ENCODE measurements around the gene SLC23A2.

SLC23A2 gene

DNA sequence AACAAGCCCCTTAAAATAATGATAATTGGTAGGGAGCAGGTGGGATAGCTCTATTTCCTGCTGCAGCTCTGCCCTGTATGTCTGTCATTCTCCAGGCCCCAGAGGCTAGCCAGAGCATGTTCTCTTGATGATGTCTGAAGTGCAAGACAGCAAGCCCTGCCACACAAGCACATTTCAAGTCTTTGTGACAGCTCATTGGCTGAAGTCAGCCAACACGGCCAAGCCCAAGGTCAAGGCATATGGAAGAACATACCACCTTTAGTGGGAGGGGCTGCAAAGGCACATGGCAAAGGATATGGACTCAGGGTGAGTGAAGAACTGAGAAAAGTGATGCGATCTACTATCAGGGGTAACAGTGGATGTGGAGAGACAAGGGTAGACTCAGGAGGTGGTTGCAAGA lies 163.6 kb downstream of the SLC23A2 start:
- no peak for DNase-seq

DNA sequence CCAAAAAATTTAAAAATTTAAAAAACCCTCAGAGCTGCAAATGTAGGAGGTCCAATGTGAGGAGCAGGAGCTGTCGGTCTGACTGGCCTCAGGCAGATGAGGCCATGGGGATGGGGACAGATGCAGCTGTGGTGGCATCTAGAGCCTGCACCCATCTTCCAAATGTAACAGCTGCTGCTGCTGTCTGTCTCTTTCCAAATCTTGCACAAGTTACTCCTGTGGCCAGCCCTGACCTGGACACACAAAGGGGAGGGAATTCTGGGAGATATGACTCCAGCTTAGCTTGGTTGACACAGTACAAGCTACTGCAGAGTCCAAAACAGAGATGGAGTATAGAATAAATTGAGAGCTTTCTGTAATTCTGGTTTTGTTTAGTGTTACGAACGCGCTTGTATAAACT lies 164.4 kb downstream of the SLC23A2 start:
- no peak for DNase-seq

DNA sequence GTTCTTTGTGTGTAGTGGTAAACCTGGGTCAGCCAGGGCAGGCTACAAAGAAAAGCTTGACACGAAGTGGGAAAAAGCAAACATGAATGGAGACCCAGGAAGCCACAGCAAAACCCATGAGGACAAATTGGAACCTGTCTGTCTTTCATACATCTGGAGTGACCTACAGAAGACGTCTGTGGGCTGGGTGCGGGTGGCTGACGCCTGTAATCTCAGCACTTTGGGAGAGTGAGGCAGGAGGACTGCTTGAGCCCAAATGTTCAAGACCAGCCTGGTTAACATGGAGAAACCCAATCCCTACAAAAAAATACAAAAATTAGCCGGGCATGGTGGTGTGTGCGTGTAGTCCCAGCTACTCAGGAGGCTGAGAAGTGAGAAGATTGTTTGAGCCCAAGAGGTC lies 164.8 kb downstream of the SLC23A2 start:
- no peak for DNase-seq

DNA sequence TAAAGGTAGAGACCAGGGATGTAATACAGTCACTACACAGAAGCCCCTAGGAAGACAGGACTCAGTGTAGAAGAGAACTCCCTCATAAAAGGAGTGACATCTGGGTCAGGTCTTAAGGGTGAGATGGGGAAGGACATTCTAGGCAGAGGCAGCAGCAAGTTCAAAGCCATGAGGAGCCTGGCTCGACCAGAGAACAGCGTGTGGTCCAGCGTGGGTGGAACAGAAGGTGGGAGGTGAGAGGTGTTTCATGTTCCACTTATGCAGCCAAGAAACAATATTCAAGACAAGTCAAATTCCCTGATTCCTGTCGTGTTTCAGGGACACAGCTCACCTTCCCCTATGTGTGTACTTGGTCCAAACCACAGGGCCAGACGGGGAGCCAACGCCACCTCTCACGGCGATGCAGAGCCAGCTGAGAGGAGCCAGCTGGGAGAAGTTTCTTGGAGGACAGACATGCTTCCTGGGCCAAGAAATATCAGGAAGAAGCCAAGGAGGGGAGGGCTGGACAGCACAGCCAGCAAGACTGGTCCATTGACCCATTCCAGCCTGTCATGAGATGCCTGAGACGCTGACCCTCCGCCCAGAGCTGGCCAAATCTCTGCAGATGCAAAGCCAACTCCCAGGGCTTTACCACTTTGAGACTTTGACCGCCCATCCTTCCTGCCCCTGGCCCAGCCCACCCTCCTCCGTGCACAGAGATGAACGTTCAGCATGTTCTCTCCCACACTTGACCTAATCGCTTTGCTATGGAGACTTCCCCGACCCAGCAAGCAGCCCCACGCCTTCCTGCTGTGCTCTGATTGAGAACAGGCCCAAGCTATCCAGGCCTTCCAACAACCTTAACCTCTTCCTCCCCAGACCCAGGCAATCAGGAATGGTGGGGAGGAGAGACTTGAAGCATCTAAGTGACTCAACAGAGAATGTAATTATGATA lies 165.8 kb downstream of the SLC23A2 start:
- peak in 1 of 2 donors; percentile 30 for DNase-seq

DNA sequence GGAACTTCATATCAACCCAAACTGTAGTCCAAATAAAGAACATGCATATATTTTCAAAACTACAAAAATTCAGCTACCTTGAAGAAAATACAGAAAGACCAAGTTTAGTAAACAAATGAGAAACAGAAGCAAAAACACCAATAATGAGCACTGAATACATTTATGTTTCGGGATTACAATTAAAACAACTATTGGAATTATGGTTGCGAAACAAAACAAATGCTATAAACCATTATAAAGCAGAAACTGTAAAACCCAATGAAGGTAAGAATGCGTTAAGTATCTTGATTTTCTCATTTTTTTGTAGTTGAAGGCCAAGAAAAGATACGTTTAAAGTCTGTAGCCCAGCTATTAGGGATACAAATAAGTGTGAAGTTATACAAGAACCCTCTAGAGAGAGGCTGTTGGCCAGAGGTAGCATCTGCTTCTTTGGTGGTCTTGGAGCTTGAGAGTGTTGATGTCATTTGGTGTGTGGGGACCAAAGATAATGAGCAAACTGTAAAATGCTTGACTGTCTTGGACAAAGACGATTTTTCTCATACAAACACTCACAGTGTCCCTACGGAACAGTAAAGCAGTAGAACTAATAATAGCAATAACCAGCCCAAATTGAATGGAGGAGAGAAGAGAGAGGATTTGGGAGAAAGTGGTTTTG lies 168.1 kb downstream of the SLC23A2 start:
- DNase-seq = no peak

DNA sequence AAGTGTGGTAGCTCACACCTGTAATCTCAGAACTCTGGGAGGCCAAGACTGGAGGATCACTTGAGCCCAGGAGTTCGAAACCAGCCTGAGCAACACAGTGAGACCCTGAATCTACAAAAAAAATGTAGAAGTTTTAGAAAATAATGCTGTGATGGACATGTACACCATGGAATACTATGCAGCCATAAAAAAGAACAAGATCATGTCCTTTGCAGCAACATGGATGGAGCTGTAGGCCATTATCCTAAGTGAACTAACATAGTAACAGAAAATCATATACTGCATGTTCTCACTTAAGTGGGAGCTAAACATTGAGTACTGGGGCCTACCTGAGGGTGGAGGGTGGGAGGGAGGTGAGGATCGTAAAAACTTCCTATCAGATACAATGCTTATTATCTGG lies 168.8 kb downstream of the SLC23A2 start:
- no peak for DNase-seq

DNA sequence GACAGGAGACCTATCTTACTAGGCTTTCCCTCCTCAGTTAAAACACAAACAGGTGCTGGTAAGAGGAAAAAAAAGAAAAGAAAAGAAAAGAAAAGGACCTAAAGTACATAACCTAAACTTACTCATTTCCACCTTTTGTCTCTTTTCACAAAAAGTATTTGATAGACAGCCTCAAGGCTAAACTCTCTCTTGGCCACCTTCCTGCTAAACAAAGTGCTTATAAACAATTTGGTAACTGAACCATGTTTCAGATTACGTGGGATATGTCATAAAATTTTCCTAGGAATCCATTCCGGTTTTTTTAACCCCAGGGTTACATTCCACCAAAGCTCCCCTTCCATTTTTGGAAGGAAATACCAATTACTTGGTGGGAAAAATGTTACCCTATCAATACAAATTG lies 170.6 kb downstream of the SLC23A2 start:
- no peak for DNase-seq

DNA sequence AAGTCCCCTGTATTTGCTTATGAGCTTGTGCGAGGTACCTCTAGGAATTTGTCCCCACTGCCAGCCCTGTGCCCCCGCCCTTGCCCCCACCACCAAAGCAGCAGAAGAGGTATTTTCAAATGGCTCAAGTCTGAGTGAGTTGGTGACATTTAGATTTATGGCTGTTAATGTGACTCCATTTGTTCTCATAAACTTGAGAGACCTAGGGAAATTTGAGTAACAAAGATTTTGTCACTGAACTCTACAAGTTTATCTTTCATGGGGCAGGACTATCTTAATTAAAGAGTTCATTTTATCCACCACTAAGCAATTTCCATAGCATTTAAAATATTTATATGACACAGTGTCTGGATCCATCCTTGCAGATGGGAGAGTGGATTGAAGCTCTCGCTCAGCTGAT lies 171.1 kb downstream of the SLC23A2 start:
- no peak for DNase-seq

DNA sequence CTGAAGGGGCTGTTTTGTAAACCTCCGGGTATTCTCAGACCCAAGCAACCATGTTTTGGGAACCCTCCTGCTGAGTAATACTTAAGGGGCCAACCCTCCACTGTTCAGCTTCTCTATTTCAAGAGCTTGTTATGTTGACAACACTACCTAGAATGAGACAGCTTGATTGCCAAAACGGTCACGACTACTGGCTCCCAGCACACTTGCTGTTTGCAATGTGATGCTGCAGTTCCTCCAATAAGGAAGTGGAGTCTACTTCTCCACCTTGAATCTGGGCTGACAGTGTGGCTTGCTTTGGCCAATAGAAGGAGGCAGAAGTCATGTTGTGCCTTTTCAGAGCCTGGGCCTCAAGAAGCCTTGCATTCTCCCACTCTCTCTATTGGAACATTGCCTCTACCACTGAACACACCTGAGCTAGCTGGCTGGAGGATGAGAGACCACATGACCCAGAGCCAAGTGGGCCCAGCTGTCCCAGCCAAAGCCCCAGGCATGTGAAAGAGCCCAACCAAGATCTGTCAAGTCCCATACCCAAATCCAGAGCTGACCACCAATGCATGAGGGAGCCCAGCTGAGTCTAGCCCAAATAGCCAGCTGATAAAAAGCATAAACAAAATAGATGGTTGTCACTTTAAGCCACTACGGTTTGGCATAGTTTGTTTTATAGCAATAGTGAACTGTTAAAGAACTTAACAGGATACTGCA lies 171.6 kb downstream of the SLC23A2 start:
- no peak for DNase-seq

DNA sequence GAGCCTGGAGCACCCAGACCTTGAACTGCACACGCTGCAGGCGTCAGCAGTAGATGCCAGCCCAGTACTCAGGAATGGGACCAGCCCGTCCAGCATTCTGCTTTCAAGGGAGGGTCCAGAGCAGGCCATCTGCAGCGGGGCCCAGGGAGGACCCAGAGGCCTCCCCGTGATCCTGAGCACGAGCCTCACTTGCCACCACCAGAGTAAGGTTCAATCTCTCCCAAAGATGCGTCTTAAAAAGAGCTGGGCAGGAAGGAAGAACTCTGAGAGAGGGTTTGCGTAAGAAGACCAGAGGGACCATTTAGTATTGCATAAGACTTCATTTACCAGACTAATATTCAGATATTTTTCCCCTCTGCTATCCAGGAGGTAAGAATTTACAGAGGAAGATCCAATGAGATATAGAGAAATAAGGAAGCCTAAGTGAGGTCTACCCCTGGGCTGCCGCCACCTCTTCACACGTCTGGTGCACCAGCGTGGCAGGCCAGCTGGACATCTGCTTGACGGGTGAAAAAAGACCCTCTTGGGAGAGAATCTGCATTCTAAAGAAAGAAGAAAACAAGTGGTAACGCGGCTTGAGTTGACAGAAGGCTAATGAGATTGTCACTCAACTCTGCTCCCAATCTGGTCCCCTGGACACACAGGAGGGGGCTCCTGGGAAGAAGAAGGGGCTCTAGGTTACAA lies 172.3 kb downstream of the SLC23A2 start:
- DNase-seq = no peak

DNA sequence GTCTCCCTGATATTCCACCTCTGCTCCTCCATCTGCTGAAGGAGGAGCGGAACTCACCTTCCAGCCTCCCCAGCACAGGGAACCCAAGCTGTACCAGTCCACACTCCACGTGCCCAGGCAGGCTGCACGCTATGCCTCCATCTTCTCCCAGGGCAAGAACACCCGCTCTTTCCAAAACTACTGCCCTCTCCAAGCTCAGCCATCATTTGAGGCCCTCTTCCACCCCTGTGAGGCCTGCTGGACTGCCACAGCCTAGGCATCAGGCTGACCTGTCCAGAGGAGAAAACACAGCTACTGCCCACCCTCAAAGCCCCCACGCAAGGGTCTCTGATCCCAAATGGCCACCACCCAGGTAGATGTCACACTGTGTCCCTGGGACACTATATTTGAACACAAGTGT lies 179.7 kb downstream of the SLC23A2 start:
- DNase-seq = no peak

DNA sequence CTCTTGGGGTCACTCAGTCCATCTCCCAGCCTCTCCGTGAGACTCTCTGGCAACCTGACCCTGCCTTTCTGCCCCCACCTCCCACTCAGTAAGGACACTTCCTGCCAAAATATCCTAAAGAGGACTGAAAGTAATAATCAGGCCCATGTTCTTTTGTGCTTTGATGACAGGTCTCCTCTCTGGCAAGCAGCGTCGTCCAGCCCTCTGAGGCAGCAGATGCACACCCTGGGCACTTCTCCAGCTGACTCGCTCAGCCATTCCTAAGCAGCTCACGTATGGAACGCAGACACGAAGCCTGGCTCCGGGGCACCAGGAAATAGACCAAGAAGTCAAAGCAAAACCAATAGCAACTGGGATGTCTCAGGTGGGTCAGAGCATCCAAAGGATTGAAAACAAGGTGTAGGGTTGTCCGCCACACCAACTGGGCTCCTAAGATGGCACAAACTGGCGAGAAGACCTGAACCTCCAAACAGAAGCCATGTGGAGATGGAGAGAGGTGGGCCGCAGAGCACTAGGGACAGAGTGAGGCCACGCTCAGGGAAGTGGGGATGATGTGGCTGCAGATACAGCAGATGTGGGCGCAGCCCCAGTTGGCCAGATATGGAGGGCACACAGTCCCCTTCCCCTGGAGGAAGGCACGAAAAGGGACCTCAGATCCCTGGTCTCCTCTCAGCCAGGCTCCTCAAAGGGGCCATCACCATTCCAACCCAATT lies 180.3 kb downstream of the SLC23A2 start:
- peak; percentile 39 to 73 for DNase-seq

DNA sequence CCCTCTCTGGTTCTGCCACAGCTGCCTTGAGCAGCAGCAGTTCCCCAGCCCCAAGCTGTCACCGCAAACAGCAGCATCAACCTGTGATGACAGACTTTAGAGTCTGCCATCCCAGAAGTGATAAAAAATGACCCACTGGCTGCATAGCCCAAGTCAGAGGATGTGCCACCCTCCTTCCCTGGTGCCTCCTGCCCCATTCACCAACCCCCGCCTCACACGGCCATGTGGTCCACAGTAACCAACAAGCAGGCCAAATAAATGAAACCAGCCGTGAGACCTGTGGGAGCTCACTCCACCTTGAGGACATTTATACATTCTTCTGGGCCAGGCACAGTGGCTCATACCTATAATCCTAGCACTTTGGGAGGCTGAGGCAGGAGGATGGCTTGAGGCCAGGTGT lies 181.4 kb downstream of the SLC23A2 start:
- no peak for DNase-seq

DNA sequence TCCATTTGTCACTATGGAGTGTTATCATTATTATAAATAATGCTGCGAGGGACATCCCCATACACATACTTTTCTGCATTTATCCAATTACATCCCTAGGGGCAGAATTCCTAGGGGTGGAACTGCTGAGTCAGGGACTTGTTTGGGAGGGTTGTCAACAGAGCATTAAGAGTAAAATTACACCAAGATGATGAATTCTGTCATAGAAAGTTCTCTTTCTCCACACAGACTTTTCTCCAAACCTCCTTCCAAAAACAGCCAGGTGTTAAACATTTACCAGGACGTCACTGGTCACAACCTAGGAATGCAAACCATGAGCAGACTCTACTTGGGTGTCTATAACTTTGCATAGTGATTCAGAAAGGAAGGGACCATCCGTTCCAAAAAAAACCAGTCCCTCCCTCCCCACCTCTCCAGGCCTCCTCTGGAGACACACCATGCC lies 184.1 kb downstream of the SLC23A2 start:
- no peak for DNase-seq

DNA sequence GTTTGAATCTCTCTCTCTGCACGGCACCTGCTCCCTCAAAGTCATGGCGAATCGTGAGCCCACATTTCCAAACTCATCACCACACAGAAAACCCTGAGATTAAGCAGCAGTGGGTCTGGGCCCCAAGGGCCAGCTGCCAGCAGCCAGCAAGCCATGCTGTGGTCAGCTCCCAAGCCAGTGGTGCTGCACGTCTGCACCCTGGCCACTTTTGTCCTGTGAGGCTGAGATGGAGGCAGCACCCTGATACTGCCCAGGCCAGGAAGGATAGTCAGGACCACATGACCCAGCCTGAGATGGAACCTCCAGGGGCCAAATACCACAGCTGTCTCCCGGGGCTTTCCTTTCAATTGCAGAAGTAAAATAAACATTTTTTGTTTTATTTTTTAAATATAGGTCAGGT lies 185.7 kb downstream of the SLC23A2 start:
- DNase-seq = no peak

DNA sequence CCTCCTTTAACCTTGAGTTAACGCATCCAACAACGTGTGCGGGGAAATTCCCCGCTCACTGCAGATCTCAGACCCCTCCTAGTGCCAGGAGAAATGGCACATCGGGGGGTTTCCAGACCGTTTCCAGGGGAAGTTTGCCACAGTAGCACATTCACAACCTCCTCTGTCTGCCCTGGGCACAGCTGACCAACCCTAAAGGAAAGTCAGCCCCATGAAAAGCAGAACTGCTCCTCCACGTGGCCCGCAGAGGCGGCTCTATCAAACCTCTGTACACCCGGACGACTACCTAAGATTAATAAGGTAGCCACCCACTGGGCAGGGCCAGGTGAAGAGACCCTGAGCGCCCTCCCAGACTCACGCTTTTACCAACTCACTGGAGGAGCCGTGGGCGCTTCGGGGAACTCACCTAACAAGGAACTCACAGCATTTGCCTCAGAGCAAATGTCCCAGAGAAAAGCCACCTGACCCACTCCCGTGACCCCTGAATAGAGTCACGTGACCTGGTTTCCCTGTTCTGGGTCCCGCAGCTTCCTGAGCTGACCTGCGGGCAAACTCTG lies 186.5 kb downstream of the SLC23A2 start:
- peak in 1 of 2 donors; percentile 32 for DNase-seq

DNA sequence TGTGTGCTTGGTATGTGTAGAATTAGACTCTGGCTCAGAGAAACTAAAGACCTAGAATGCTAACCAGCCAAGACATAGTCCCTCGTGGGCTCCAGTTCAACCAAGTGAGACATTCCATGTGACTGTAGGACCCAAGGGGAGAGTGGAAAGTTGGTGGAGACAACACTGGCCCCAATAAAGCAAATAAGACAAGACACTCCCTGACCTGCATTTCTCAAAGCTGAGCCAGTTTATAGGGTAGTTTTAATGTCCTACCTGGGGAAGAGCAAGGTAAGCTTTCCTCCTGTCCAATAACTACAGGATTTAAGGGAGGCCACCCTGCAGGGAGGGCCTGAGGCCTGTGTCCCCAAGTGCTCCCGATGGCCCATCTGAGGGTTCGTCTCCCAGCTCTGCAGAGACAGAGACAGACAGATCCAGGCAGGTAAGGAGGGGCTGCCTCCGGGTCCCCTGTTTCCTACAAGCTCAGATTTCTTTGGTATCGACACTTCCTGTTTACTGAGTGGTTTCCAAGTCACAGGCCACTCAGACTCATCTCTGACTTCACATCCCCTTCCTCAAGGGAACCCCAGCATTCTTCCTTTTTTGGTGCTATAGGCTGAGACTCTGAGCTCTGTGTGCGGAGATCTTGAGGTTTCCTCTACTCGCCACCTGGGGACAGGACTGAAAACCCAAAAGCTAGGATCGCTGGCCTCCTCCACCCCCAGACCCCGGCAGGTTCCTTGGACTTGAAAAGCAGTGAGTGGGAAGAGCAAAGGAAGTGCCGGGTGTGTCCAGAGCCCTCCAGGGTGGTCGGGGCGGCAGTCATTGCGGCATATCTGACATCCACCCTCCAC lies 187.2 kb downstream of the SLC23A2 start:
- DNase-seq = no peak

DNA sequence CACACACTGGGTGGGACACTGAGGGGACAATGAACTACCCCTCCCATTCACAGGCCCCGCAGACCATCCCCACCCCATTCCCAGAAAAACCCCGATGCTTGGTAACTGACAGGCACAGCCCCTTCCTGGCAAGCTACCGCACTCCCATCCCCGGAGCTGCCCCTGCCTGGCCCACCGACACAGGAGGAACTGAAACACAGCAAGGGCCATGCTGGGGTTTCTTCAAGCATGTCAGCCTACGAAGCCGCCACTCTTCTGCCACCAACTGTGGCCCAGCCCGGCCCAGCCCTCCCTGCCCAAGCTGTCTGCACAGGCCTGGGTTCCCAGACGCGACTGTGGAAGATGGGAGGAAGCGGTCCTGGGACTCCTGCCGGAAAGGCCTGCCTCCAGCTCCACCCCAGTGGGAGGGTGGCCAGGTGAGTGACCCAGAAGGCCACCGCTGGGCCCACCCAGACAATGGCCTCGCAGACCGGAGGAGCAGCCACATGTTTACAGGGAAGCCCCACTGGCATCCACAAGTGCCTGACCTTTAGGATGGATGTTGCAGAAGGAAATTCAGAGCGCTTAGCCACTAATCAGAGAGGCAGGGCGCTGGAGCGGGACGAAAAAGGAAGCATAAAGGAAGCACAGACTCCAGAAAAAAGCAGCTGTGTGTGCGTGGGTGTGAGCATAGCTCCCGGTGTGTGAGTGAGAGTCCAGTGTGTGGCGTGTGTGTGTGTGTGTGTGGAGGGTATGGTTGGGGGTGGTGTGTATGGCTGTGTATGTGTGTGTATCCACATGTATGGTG lies 188.0 kb downstream of the SLC23A2 start:
- DNase-seq = peak in 1 of 2 donors; percentile 65

DNA sequence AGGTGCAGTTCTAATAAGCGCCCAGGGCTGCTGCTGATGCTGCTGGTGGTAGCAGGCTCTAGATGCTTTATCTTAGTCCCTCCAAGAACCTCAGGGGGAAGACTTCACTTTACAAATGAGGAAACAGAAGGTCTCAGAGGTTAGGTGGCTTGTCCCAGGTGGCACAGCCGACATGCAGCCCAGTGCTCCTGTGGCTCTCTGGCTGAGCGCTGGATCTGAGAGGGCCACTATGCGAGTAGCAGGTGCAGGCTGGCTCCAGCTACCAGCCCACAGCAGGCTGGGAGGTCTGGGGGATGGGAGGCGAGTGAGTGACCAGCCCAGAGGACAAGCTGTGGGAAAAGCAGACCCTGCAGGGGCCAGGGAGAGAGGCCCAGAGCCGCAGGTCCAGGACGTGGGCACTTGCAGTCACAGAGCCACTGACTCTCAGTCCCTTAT lies 188.7 kb downstream of the SLC23A2 start:
- DNase-seq = no peak

DNA sequence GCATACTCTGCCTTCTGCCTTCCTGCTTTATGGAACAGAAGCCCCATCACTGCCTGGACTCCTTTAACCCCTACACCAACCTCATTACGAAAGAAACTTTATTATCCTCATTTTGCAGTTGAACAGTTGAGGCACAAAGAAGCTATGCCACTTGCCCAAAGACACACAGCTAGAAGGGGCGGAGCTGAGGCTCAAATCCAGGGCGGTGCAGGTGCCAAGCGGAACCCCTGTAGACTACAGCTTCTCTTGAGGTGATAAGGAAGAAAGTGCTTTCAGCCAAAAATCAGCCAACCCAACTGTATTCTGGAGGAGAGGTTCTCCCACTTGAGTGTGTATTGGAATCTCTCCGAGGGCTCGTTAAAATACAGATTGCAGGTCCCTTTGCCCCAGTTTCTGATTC lies 189.1 kb downstream of the SLC23A2 start:
- DNase-seq = no peak
